COLO829 (cell line): ENCODE measurements around the gene SBK1.
"Not testable (repeated sequence)": the region's sequence is repeated elsewhere in the genome, so short reads cannot be mapped to it uniquely, and the experiment has no call there.

ENCODE experiments used
- DNase-seq: peaks from one replicate; pipeline ENCODE4 v3.0.0; 2012; ENCODE audit warnings: low spot score

Gene SBK1

DNA sequence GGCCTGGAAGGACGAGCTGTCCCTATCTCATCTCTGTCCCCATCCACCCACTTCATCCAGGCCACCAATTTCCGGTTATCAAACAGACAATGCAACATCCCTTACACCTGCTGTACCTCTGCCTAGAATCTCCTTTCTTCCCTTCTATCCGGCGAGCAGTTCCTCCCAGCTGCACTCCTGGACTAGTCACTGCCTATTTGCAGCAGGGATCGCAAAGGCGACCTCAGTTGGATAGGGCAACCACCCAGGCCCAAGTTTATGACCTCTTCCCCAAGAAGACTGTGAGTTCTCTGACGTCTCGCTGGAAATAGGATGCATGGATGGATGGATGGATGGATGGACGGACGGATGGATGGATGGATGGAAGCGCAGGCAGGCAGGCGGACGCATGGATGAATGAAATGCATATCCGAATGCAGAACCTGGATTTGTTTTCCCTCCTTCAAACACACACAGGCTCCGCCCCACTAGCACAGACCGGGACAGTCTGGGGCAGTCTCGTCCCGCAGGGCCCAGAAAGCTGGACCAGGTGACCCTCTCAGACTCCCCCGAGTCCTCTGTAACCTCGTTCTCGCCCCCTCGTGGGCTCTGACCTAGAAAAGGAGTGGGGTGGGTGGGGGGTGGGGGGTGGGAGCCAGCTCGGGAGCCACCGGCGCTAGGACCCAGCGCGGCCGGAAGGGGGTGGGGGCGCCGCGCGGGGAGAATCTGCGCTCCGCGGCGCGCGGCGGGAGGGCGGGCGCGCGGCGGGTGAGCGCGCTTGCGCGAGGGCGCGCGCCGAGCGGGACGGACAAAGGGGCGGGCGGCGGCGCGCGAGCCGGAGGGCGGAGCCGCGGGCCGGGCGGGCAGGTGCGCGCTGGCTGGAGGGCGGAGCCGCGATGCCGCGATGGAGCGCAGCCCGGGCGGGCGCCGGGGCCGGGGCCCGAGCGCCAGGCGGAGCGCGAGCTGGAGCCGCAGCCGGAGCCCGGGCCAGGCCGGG lies at the start of gene SBK1:
Gene SBK1 (plus strand): TSS at position 875 of the 976 bp plus-strand sequence. CDS start 24,867 bp downstream, outside the sequence.
- peak; percentile 87 for DNase-seq

DNA sequence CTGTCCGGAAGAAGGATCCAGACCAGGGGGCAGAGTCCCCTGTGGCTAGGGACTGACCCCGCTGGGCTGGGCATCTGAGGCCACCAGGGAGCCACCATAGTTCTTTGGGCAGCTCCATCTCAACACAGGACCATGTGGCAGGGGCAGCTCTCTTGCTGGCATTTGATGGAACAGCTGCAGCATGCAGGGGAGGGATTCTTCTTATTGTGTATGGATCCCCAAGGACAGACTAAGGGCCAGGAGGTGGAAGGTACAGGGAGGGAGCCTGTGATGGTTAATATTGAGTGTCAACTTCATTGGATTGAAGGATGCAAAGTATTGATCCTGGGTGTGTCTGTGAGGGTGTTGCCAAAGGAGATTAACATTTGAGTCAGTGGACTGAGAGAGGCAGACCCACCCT lies 42.8 kb upstream of the SBK1 start:
- not testable (repeated sequence) for DNase-seq

DNA sequence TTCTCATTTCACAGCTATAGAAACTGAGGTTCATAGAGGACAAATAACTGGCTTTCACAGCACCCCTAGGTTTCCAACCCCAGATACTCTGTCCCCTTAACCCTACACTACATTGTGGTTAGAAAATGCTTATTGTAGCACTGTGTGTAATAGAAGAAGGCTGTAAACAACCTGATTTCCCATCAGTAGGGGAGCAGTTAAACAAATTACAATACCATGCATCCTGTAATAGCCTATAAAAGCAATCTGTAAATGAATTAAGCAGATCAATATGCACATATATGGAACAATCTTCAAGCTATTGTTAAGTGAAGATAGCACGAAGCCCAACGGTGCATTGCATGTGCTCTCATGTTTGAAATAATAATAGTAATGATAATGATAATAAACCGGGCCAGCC lies 41.3 kb upstream of the SBK1 start:
- no peak for DNase-seq

DNA sequence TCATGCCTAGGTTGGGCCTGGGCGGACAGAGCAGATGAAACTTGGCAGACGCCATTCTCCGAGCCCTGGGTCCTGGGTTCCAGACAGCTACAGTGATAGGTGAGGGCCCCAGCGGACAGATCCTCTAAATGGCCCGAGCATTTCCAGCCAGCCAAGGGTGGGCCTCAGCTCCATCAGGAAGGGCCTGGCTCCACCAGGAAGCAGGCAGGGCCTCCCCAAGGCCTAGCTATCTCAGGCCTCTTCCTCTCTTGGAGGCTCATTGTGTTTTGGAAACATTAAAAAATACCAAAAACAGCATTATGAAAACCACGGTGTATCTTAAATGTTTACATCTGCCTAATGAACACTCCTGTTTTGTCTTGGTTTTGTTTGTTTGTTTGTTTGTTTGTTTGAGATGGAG lies 38.2 kb upstream of the SBK1 start:
- DNase-seq: no peak

- no peak for DNase-seq
Observed at GRCh38 chr16:28255838-28256237, 36.5 kb upstream of the SBK1 start.

DNA sequence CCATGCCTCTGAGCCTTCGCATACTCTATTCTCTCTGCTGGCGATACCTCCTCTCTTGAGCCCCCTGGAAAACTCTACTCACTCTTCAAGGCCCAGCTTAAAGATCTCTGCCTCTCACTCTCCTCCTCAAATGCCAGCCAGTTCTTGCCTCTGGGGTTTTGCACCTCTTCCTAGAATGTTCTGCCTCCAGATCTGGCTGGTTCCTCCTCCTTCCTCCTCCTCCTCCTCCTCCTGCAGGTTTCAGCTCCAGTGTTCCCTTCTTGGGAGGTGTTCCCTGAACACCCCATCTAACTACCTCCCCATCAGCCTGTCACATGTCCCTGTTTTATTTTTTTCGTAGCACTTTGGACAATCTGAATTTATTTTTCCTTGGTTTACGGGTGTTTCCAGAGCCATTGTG lies 35.1 kb upstream of the SBK1 start:
- no peak for DNase-seq

- DNase-seq: no peak
Observed at GRCh38 chr16:28258567-28258966, 33.8 kb upstream of the SBK1 start.

- DNase-seq: no peak
Observed at GRCh38 chr16:28259091-28259780, 33.1 kb upstream of the SBK1 start.

GRCh38 chr16:28259781-28260150 lies 32.6 kb upstream of the SBK1 start:
- no peak for DNase-seq

DNA sequence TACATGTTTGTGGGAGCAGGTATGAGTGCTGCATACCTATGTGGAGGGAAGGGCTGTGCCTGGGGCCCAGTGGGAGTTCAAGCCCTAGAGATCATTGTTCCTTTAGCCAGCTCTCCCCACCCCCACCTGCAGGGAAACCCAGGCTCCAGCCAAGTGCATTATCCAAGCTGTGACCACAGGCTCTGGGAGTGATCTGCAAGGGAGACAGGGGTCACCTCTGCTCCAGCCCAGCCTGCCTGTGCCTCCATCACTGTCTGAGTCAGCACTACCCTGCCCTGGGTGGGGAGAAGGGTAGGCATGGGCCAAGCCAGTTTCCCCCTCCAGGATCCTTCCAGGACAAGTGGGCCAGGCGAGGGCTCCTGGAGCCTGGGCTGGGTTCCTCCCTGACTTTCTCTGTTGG lies 32.1 kb upstream of the SBK1 start:
- DNase-seq: no peak

GRCh38 chr16:28261942-28262341 lies 30.4 kb upstream of the SBK1 start:
- no peak for DNase-seq

GRCh38 chr16:28263305-28263704 lies 29.0 kb upstream of the SBK1 start:
- no peak for DNase-seq

DNA sequence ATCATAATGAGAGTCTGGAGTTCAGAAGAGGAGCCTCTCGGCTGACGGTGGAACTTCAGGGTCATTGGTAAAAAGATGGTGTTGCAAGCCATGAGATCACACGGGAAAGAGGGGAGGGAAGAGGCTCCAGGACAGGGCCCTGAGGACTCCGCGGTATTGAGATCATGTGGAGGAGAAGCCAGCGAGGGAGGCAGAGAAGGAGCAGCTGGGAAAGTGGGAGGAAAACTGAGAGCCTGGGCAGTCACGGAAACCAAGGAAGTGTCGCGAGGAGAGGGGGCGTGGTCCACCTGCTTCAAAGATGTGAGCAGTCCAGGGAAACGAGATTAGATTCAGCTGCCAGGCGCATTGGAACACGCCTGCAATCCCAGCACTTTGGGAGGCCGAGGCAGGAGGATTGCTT lies 27.7 kb upstream of the SBK1 start:
- DNase-seq: peak; percentile 31

- DNase-seq: no peak
Observed at GRCh38 chr16:28265822-28266221, 26.5 kb upstream of the SBK1 start.

DNA sequence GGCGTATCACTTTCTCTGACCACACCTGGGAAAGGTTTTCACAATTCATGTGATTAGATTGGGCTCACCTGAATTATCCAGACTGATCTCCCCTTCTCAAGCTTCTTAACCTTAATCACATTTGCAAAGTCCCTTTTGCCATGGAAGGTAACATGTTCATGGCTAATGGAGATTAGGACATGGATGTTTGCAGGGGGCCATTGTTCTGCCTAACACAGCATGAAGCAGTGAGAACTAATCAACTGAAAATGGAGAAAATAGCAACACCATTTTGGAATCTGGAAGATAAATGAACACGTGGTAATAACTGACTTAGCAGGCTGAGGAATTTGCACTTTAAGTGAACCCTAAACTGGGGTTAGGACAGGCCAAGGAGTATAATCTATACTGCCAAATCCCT lies 25.0 kb upstream of the SBK1 start:
- DNase-seq: no peak

GRCh38 chr16:28273511-28273910 lies 18.8 kb upstream of the SBK1 start:
- DNase-seq: no peak

GRCh38 chr16:28274676-28275075 lies 17.6 kb upstream of the SBK1 start:
- DNase-seq: no peak

DNA sequence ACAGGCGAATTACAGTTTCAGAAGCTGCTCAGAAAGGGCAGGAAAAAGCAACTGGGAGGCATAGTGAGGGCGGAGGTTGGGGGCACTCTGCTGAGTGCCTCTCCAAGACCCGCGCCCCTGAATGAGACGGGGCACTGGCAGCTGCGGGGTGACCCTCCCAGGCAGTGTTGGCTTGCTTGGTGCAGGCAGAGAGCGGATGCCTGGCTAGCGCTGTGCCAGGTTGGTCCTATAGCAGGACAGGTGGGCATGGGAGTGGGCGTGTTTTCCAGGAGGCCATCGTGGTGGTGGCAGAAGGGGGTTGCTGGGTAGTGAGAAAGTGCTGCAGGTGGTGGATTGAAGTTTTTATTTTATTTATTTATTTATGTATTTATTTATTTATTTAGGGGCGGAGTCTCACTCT lies 16.0 kb upstream of the SBK1 start:
- no peak for DNase-seq

DNA sequence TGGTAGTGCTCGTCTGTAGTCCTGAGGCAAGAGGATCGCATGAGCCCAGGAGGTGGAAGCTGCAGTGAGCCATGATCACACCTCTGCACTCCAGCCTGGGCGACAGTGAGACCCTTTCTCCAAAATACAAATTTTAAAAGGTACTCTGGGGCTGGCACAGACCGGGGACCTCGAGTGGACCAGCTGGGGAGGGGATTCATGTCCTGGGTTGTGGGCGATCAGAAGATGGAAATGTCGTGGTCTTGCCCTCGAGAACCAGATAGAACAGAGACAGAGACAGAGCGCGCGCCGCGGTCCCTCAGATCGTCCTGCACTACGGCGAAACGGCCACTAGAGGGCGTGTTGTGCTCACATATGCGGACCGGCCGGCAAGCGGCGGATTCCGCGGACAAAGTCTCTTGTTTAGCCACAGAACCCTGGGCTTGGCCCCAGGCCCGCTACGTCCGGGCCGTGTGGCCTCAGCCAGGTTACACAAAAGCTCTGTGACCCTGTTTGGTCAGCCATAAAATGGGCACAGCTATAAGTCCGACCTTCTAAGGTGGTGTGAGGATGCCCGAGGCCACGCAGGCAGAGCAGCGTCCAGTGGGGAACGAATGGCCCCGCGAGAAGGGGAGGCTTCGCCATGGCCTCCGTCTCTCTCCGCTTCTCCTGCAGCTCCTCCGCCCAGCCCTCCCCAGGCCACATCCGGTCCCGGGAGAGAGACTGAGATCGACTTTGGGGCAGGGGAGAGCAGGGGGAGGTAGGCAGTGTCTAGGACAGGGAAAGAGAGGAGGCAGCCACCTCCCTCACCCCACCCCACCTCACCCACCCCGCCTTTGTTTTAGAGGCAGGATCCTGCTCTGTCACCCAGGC lies 14.6 kb upstream of the SBK1 start:
- DNase-seq: peak; percentile 59

DNA sequence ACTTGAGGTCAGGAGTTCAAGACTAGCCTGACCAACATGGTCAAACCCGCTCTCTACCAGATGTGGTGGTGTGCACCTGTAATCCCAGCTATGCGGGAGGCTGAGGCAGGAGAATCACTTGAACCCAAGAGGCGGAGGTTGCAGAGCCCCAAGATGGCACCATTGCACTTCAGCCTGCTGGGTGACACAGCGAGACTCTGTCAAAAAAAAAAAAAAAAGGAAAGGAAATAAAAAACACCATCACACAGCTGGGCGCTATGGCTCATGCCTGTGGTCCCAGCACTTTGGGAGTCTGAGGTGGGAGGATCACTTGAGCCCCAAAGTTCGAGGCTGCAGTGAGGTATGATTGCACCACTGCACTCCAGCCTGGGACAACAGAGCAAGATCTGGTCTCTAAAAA lies 13.3 kb upstream of the SBK1 start:
- DNase-seq: no peak

DNA sequence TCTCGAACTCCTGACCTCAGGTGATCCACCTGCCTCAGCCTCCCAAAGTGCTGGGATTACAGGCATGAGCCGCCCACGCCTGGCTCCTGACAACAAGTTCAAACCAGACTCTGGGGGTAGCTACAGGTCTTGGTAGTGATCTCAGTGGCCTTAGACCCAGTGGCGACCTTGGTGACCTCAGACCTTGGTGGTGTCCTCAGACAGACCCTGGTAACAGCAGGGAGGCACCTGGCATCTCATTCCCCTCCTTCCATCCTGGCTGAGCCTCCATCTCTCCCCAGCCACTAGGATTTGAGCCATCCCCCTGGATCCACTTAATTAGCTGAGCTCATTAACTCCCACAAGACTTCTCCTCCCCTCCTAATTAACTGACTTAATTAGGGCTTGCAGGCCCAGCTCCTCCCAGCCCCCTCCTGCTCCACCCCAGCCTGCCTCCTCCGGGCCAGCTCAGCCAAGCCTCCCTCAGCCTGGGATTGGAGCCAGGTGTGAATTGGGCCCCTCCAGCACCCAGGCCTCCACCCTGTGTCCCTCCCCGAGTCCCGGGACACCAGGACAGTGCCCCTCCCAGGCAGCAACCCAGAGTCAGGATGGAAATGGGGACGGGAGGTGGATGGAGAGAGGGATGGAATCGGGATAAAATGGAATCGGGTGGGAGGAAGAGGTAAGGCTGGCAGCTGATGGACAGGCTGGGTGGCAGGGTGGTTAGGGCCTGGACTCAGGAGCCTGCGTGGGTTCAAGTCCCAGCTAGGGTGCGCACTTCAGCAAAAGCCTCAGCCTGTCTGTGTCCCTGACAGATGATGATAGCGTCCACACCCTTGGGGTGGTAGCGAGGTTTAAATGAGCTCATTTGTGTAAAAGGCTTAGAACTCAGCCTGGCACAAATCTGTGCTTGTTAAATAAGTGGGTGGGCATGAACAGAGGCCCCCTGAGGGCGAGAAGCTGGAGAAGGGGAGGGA lies 11.2 kb upstream of the SBK1 start:
- no peak for DNase-seq
